ENCODE data around the gene SNAP91.

GRCh38 chr6:83556871-83557270 lies 152.0 kb downstream of the SNAP91 start:
- TF ChIP-seq, protein P1, sequence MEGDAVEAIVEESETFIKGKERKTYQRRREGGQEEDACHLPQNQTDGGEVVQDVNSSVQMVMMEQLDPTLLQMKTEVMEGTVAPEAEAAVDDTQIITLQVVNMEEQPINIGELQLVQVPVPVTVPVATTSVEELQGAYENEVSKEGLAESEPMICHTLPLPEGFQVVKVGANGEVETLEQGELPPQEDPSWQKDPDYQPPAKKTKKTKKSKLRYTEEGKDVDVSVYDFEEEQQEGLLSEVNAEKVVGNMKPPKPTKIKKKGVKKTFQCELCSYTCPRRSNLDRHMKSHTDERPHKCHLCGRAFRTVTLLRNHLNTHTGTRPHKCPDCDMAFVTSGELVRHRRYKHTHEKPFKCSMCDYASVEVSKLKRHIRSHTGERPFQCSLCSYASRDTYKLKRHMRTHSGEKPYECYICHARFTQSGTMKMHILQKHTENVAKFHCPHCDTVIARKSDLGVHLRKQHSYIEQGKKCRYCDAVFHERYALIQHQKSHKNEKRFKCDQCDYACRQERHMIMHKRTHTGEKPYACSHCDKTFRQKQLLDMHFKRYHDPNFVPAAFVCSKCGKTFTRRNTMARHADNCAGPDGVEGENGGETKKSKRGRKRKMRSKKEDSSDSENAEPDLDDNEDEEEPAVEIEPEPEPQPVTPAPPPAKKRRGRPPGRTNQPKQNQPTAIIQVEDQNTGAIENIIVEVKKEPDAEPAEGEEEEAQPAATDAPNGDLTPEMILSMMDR (IDR thresholded peaks at IDR 0.05 in 4 of 5, conservative IDR thresholded peaks at IDR 0.05 in 1 of 5): no peak
- TF ChIP-seq POLR2A (IDR thresholded peaks at IDR 0.05): no peak

Measured in gastrocnemius medialis (tissue), 4 donors.